Measurements from ENCODE around the gene FILIP1. TPM values are rescaled to one million over a fixed set of nuclear protein-coding genes. Genes with fewer than 3 reads are reported as not detected.

FILIP1 gene
- total RNA-seq, 2 experiments from 2014 or later = not detected

GRCh38 chr6:75505424-75505823, 11.8 kb upstream of the FILIP1 start:
- intact Hi-C loops (cut with micrococcal nuclease) = no loop called here
- H3K9me3 Mint-ChIP-seq = no peaks in the 10 kb centered on the region
- no peaks in the 10 kb centered on the region for H3K4me1 Mint-ChIP-seq (ENCODE audit: low read depth)
- H3K27me3 Mint-ChIP-seq (ENCODE audit: low read depth) = no peaks in the 10 kb centered on the region
- H3K27ac Mint-ChIP-seq = no peak overlapping the region
- no peaks in the 10 kb centered on the region for H3K36me3 Mint-ChIP-seq (ENCODE audit: low read depth)
- DNase-seq = no peak
- CTCF ChIA-PET = no interaction called here
- no peak overlapping the region for H3K4me3 Mint-ChIP-seq

GRCh38 chr6:75504465-75505222, 11.0 kb upstream of the FILIP1 start:
- Mint-ChIP-seq H3K4me3 (no peak overlapping the region), H3K9me3 (no peaks in the 10 kb centered on the region), H3K27ac (no peak overlapping the region), H3K27me3 (ENCODE audit: low read depth) (no peaks in the 10 kb centered on the region), H3K4me1 (ENCODE audit: low read depth) (no peaks in the 10 kb centered on the region), H3K36me3 (ENCODE audit: low read depth) (no peaks in the 10 kb centered on the region)
- no peak for DNase-seq
- intact Hi-C loops (cut with micrococcal nuclease) = no loop called here
- CTCF ChIA-PET = no interaction called here

GRCh38 chr6:75503291-75503690, 9.7 kb upstream of the FILIP1 start:
- Mint-ChIP-seq H3K27ac (no peak overlapping the region), H3K4me1 (ENCODE audit: low read depth) (no peaks in the 10 kb centered on the region), H3K9me3 (no peaks in the 10 kb centered on the region), H3K4me3 (no peak overlapping the region), H3K27me3 (ENCODE audit: low read depth) (no peaks in the 10 kb centered on the region), H3K36me3 (ENCODE audit: low read depth) (no peaks in the 10 kb centered on the region)
- CTCF ChIA-PET = no interaction called here
- intact Hi-C loops (cut with micrococcal nuclease) = no loop called here
- no peak for DNase-seq

- H3K36me3 Mint-ChIP-seq (ENCODE audit: low read depth) = no peaks in the 10 kb centered on the region
- intact Hi-C loops (cut with micrococcal nuclease) = no loop called here
- CTCF ChIA-PET = no interaction called here
- no peak for DNase-seq
- H3K9me3 Mint-ChIP-seq = no peaks in the 10 kb centered on the region
- H3K4me1 Mint-ChIP-seq (ENCODE audit: low read depth) = no peaks in the 10 kb centered on the region
- H3K27ac Mint-ChIP-seq = no peak overlapping the region
- H3K27me3 Mint-ChIP-seq (ENCODE audit: low read depth) = no peaks in the 10 kb centered on the region
- no peak overlapping the region for H3K4me3 Mint-ChIP-seq
Observed at GRCh38 chr6:75502884-75503283, 9.3 kb upstream of the FILIP1 start.

GRCh38 chr6:75501756-75502155, 8.2 kb upstream of the FILIP1 start:
- Mint-ChIP-seq H3K36me3 (ENCODE audit: low read depth) (no peaks in the 10 kb centered on the region), H3K4me1 (ENCODE audit: low read depth) (no peaks in the 10 kb centered on the region), H3K27me3 (ENCODE audit: low read depth) (no peaks in the 10 kb centered on the region), H3K27ac (no peak overlapping the region), H3K9me3 (no peaks in the 10 kb centered on the region), H3K4me3 (no peak overlapping the region)
- no peak for DNase-seq
- CTCF ChIA-PET = interaction anchor here (0.7 kb wide), 1 partner anchor 234 kb away, joined by 3 read pairs; no protein-coding TSS in a partner anchor
- intact Hi-C loops (cut with micrococcal nuclease) = no loop called here

GRCh38 chr6:75499640-75500039, 6.0 kb upstream of the FILIP1 start:
- Mint-ChIP-seq H3K9me3 (no peaks in the 10 kb centered on the region), H3K4me3 (no peak overlapping the region), H3K36me3 (ENCODE audit: low read depth) (no peaks in the 10 kb centered on the region), H3K4me1 (ENCODE audit: low read depth) (peaks cover 3% of the 10 kb centered on the region), H3K27ac (no peak overlapping the region), H3K27me3 (ENCODE audit: low read depth) (peaks cover 7% of the 10 kb centered on the region)
- DNase-seq = no peak
- intact Hi-C loops (cut with micrococcal nuclease) = no loop called here
- CTCF ChIA-PET = no interaction called here

GRCh38 chr6:75498862-75499261, 5.3 kb upstream of the FILIP1 start:
- Mint-ChIP-seq H3K4me3 (no peak overlapping the region), H3K9me3 (no peaks in the 10 kb centered on the region), H3K27ac (no peak overlapping the region), H3K27me3 (ENCODE audit: low read depth) (peaks cover 10% of the 10 kb centered on the region), H3K36me3 (ENCODE audit: low read depth) (no peaks in the 10 kb centered on the region), H3K4me1 (ENCODE audit: low read depth) (peaks cover 3% of the 10 kb centered on the region)
- CTCF ChIA-PET = no interaction called here
- DNase-seq = no peak
- intact Hi-C loops (cut with micrococcal nuclease) = no loop called here

GRCh38 chr6:75497994-75498393, 4.4 kb upstream of the FILIP1 start:
- CTCF ChIA-PET = no interaction called here
- Mint-ChIP-seq H3K4me1 (ENCODE audit: low read depth) (peaks cover 3% of the 10 kb centered on the region), H3K9me3 (no peaks in the 10 kb centered on the region), H3K27me3 (ENCODE audit: low read depth) (peaks cover 12% of the 10 kb centered on the region), H3K27ac (no peak overlapping the region), H3K36me3 (ENCODE audit: low read depth) (no peaks in the 10 kb centered on the region), H3K4me3 (no peak overlapping the region)
- DNase-seq = no peak
- intact Hi-C loops (cut with micrococcal nuclease) = no loop called here

- CTCF ChIA-PET = no interaction called here
- Mint-ChIP-seq H3K9me3 (no peaks in the 10 kb centered on the region), H3K4me3 (no peak overlapping the region), H3K27ac (no peak overlapping the region), H3K36me3 (ENCODE audit: low read depth) (no peaks in the 10 kb centered on the region), H3K4me1 (ENCODE audit: low read depth) (peaks cover 3% of the 10 kb centered on the region), H3K27me3 (ENCODE audit: low read depth) (peaks cover 21% of the 10 kb centered on the region)
- intact Hi-C loops (cut with micrococcal nuclease) = no loop called here
- no peak for DNase-seq
Observed at GRCh38 chr6:75495011-75495410, 1.4 kb upstream of the FILIP1 start.

- Mint-ChIP-seq H3K4me1 (ENCODE audit: low read depth) (peaks cover 3% of the 10 kb centered on the region), H3K9me3 (no peaks in the 10 kb centered on the region), H3K36me3 (ENCODE audit: low read depth) (no peaks in the 10 kb centered on the region), H3K27ac (no peak overlapping the region), H3K27me3 (ENCODE audit: low read depth) (peaks cover 21% of the 10 kb centered on the region), H3K4me3 (no peak overlapping the region)
- CTCF ChIA-PET = no interaction called here
- intact Hi-C loops (cut with micrococcal nuclease) = no loop called here
- no peak for DNase-seq
Observed at GRCh38 chr6:75494290-75494689, 690 bp upstream of the FILIP1 start.

GRCh38 chr6:75492386-75493153, 1.0 kb downstream of the FILIP1 start:
- H3K4me3 Mint-ChIP-seq = no peak overlapping the region
- peaks cover 3% of the 10 kb centered on the region for H3K4me1 Mint-ChIP-seq (ENCODE audit: low read depth)
- no peaks in the 10 kb centered on the region for H3K9me3 Mint-ChIP-seq
- H3K36me3 Mint-ChIP-seq (ENCODE audit: low read depth) = no peaks in the 10 kb centered on the region
- DNase-seq = no peak
- H3K27ac Mint-ChIP-seq = no peak overlapping the region
- peaks cover 26% of the 10 kb centered on the region for H3K27me3 Mint-ChIP-seq (ENCODE audit: low read depth)
- CTCF ChIA-PET = interaction anchor here (0.7 kb wide), 1 partner anchor 17 kb away, joined by 3 read pairs; no protein-coding TSS in a partner anchor
- intact Hi-C loops (cut with micrococcal nuclease) = no loop called here

- intact Hi-C loops (cut with micrococcal nuclease) = no loop called here
- Mint-ChIP-seq H3K4me3 (no peak overlapping the region), H3K4me1 (ENCODE audit: low read depth) (peaks cover 3% of the 10 kb centered on the region), H3K27ac (no peak overlapping the region), H3K36me3 (ENCODE audit: low read depth) (no peaks in the 10 kb centered on the region), H3K9me3 (no peaks in the 10 kb centered on the region), H3K27me3 (ENCODE audit: low read depth) (peaks cover 26% of the 10 kb centered on the region)
- no peak for DNase-seq
- CTCF ChIA-PET = no interaction called here
Observed at GRCh38 chr6:75491291-75491690, 2.3 kb downstream of the FILIP1 start.

GRCh38 chr6:75490706-75491105, 2.9 kb downstream of the FILIP1 start:
- intact Hi-C loops (cut with micrococcal nuclease) = no loop called here
- Mint-ChIP-seq H3K36me3 (ENCODE audit: low read depth) (no peaks in the 10 kb centered on the region), H3K27ac (no peak overlapping the region), H3K4me3 (no peak overlapping the region), H3K4me1 (ENCODE audit: low read depth) (no peaks in the 10 kb centered on the region), H3K27me3 (ENCODE audit: low read depth) (peaks cover 27% of the 10 kb centered on the region), H3K9me3 (no peaks in the 10 kb centered on the region)
- no peak for DNase-seq
- CTCF ChIA-PET = no interaction called here

All from activated naive CD4-positive, alpha-beta T cell treated with anti-CD3 and anti-CD28 coated beads for 36 hours (primary cell).